Measurements from ENCODE around the gene CEP170.

The CEP170 gene

GRCh38 chr1:243253926-243254232 is 1.2 kb downstream of the CEP170 start:
- no peak for TF ChIP-seq CTCF (IDR thresholded peaks at IDR 0.05; ENCODE audit: borderline replicate concordance, insufficient read depth, low read depth, low read length)
- H3K4me3 ChIP-seq (ENCODE audit: low read depth, low read length): peak overlapping the region; percentile 90

- no peak for TF ChIP-seq CTCF (IDR thresholded peaks at IDR 0.05; ENCODE audit: borderline replicate concordance, insufficient read depth, low read depth, low read length)
- peak overlapping the region; percentile 90 for H3K4me3 ChIP-seq (ENCODE audit: low read depth, low read length)
These were observed 1.7 kb downstream of the CEP170 start for GRCh38 chr1:243253211-243253925.

- H3K4me3 ChIP-seq (ENCODE audit: low read depth, low read length): no peak overlapping the region
- TF ChIP-seq CTCF (IDR thresholded peaks at IDR 0.05; ENCODE audit: borderline replicate concordance, insufficient read depth, low read depth, low read length): no peak
These were observed 3.5 kb downstream of the CEP170 start for GRCh38 chr1:243251539-243251938.

GRCh38 chr1:243250102-243250501 is 5.0 kb downstream of the CEP170 start:
- TF ChIP-seq CTCF (IDR thresholded peaks at IDR 0.05; ENCODE audit: borderline replicate concordance, insufficient read depth, low read depth, low read length): no peak
- H3K4me3 ChIP-seq (ENCODE audit: low read depth, low read length): no peak overlapping the region

GRCh38 chr1:243249214-243249613 is 5.9 kb downstream of the CEP170 start:
- H3K4me3 ChIP-seq (ENCODE audit: low read depth, low read length): no peak overlapping the region
- no peak for TF ChIP-seq CTCF (IDR thresholded peaks at IDR 0.05; ENCODE audit: borderline replicate concordance, insufficient read depth, low read depth, low read length)

- no peak overlapping the region for H3K4me3 ChIP-seq (ENCODE audit: low read depth, low read length)
- TF ChIP-seq CTCF (IDR thresholded peaks at IDR 0.05; ENCODE audit: borderline replicate concordance, insufficient read depth, low read depth, low read length): no peak
These were observed 7.2 kb downstream of the CEP170 start for GRCh38 chr1:243247901-243248300.

- no peak for TF ChIP-seq CTCF (IDR thresholded peaks at IDR 0.05; ENCODE audit: borderline replicate concordance, insufficient read depth, low read depth, low read length)
- no peak overlapping the region for H3K4me3 ChIP-seq (ENCODE audit: low read depth, low read length)
These were observed 8.2 kb downstream of the CEP170 start for GRCh38 chr1:243246916-243247315.

All from GM12875 (cell line).